ENCODE data around the gene TBX1.

Gene TBX1

GRCh38 chr22:19801340-19802000 lies 40.9 kb downstream of the TBX1 start:
- DNase-seq: no peak

- DNase-seq: no peak
These were observed 41.7 kb downstream of the TBX1 start for GRCh38 chr22:19802001-19802893.

- DNase-seq: no peak
These were observed 42.5 kb downstream of the TBX1 start for GRCh38 chr22:19802894-19803735.

GRCh38 chr22:19803736-19804267 lies 43.2 kb downstream of the TBX1 start:
- no peak for DNase-seq

DNA sequence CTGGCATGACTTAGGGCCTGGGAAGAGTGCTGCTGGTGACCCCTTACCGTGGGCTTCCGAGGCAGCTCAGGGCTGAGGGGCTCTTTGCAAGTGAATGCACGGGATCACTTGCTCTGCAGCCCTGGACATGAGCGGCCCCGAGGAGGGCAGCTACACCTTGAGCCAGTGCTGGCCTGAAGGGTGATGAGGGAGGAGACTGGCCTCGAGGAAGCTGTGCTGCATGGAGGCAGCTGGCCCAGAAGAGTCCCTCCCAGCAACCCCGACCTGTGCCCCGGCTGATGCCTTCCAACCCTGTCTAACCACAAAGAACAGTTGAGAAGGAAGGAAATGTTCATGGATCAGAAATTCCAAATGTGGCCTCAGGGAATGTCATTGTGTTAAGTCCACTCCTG lies 45.2 kb downstream of the TBX1 start:
- no peak for DNase-seq

GRCh38 chr22:19806213-19807160 lies 45.9 kb downstream of the TBX1 start:
- DNase-seq: no peak

DNA sequence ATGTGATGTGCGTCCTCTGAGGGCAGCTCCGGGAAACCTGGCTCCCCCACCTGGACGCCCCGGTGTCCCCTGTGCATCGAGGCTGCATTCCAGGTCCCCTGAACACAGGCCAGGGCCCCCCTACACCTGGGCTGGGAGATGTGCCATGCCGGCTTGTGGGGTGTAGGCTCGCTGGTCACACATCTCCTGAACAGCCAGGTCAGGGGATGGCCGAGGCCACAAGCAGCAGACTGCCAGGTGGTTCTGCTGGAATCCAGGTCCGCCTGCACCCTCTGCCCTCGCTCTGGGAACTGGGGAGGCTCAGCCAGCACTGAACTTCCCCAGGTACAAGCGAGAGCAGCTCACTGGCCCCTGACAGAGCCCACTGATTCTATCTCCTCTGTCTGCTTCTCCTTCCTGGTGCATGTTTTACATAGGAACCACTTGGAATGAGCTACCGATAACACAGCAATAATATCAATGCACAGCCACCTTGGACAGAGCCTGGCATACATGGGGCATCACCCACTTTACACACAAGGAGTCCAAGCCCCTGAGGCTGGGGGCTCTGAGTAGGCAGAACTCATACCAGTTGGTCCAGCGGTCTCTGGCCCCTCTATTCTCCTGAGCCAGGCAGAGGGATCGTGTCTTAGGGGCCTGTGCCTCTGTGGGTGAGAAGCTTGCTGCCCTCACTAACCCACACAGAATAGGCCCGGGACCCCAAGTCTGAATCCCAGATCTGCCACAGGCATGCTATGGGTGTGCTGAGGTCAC lies 46.8 kb downstream of the TBX1 start:
- DNase-seq: no peak

- no peak for DNase-seq
These were observed 47.6 kb downstream of the TBX1 start for GRCh38 chr22:19807914-19808872.

DNA sequence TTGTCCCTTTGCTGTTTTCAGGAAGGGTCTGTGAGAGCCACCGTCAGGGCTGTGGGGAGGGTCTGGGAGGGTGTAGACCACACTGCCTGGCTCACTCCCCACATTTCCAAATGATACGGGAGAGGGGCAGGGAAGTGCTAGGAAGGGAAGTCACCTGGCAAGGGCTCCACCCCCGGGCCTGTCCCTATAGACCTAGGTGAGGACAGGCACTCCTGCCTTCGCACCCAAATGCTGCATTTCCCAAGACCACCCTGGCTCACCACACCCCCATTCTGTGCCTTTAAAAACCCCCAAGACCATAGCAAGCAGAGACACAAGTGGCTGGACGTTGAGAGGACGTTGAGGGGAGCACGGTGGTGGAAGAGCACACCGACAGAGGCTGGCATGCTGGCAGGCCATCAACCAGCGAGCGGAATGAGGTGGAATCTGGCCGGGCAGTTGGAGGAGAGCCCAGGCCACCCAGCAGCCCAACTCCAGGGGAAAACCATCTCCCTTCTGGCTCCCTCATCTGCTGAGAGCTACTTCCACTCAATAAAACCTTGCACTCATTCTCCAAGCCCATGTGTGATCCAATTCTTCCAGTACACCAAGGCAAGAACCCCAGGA lies 48.4 kb downstream of the TBX1 start:
- no peak for DNase-seq

DNA sequence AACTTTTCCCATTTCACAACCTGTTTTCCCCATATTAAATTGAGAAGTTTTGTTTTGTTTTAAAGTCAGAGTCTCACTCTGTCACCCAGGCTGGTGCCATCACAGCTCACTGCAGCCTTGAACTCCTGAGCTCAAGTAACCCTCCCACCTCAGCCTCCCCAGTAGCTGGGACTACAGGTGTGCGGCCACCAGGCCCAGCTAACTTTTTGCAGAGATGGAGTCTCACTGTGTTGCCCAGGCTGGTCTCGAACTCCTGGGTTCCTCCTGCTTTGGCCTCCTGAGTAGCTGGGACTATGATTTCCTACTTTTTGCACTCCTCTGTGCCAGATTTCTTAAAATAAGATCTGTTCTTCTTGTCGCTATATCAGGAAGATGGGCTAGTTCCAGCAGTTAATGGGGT lies 49.2 kb downstream of the TBX1 start:
- DNase-seq: no peak

DNA sequence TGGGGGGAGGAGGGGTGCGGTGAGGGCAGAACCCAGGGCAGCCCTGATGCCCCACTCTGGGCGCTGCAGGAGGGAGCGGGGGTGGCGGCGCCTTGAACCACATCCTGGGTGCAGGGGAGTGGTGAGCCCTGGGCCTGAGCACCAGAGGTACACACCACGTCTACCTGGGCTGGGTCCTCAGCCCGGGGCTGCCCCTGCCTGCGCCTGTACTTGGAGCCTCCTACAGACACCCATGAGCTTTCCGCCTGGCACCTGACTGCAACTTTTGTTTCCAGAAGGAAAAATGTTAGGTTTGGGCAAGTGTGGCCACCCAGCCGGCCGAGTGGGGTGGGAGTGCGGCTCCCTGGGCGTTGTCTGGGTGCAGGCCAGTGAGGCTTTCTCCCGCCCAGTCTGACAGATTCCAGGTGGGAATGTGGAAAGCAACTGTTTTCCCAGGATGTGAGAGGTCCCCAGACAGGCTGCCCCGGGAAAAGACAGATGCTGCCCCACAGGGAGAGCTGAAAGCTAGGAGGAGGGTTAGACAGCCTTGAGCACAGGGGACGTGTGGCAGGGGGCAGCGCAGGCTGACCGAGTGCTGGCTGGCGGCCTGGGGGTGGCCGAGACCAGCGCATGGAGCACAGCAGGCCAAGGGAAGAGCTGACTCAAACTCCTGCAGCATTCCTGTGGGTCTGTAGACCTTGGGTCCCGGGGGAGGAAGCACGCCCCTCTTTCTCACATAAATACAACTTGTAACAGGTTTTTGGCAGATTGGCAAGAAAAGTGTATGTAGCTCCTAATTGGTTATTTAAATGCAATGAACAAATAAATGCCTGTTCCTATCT lies 50.0 kb downstream of the TBX1 start:
- DNase-seq: no peak

- no peak for DNase-seq
These were observed 50.6 kb downstream of the TBX1 start for GRCh38 chr22:19811211-19811621.

DNA sequence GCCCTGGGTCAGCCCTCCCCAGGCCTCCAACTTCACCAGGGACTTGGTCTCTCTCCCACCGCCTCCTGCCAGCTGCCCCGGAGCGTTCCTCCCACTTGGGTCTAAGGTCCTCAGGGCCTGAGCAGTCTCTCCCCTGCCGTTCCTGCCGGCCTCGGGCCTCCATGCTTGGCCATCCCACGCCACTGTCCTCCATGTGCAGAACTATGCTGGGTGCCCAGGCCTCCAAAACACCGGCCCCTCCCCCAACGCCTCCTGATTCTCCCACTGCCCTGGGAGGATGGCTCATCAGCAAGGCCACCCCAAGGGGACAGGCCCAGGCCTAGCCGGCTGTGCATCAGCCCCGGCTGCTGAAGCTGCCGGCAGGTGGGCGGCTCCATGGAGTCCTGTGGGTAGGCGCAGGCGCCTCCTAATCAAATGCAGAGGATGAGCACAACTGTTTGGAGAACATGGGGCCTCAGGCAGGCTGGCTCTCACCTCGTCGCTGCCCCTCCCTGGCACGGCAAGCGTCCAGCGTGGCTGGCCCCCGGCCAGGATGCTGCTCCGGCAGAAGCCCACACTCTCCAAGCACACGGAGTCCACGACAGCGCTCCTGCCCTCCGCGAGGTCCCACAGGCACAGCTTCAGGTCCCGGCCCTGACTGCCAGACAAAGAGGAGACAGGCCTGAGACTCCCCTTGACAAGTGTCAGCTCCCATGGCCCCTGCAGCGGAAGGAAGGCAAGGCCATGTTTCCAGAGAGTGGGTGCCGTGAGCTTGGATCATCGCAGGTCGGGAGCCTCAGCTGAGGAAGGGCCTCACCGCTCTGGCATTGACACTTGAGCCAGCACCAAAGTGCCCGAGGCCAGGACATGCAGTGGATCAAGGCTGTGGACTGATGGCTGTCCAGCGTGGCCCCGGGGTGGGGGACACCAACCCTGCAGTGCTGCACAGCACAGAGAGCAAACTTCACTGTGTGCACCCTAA lies 51.5 kb downstream of the TBX1 start:
- DNase-seq: no peak

GRCh38 chr22:19812910-19813309 lies 52.3 kb downstream of the TBX1 start:
- DNase-seq: no peak

DNA sequence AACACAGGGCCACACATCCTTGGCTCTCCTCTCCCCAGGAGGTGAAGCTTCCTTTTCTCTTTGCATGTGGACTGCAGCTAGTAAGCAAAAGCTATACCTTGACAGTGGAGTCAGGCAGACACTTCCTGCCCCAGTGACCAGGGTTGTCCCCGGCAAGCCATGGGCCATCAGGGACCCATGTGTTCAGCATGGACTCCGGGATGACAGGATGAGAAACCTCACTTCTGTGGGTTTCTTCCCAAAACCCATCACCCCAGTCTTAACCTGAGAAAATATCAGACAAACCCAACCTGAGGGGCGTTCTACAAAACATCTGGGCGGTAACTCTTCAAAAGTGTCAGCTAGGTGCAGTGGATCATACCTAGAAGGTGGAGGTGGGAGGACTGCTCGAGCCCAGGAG lies 53.9 kb downstream of the TBX1 start:
- no peak for DNase-seq

- DNase-seq: no peak
These were observed 54.7 kb downstream of the TBX1 start for GRCh38 chr22:19815093-19815822.

GRCh38 chr22:19815823-19816290 lies 55.3 kb downstream of the TBX1 start:
- no peak for DNase-seq

Data from bone marrow (tissue), 2 donors.